ENCODE results near the gene C3orf33. TPM values are rescaled to one million over a fixed set of nuclear protein-coding genes. Genes with fewer than 3 reads are reported as not detected.

C3orf33 gene
- total and polyA plus RNA-seq, 10 donors: 1.5 to 6.0 (median 2.1) TPM

GRCh38 chr3:155730843-155731242, 75.2 kb downstream of the C3orf33 start:
- WGBS, 5 donors: 81 to 100% (median 94%) methylated on average over 1 to 2 of the region's 2 CpGs
- no peak for DNase-seq
- intact Hi-C loops (cut with DNase I; ENCODE audit: low total_unique reads): no loop called here
- no peaks in the 10 kb centered on the region for H3K4me1 ChIP-seq
- no peaks in the 10 kb centered on the region for H3K36me3 ChIP-seq
- no peak overlapping the region for H3K4me3 ChIP-seq
- peaks cover 0 to 31% (median 0%) of the 10 kb centered on the region in 7 donors for H3K27me3 ChIP-seq (replicated peaks in 1 of 7)
- TF ChIP-seq POLR2AphosphoS5 (IDR thresholded peaks at IDR 0.05) (no peak), POLR2A (IDR thresholded peaks at IDR 0.05) (no peak), CTCF (IDR thresholded peaks at IDR 0.05 in 8 of 11, conservative IDR thresholded peaks at IDR 0.05 in 3 of 11) (no peak)
- no peaks in the 10 kb centered on the region for H3K9me3 ChIP-seq
- H3K27ac ChIP-seq: no peak overlapping the region

- intact Hi-C loops (cut with DNase I; ENCODE audit: low total_unique reads): no loop called here
- DNase-seq: no peak
- H3K9me3 ChIP-seq: no peaks in the 10 kb centered on the region
Observed at GRCh38 chr3:155727836-155728235, 78.2 kb downstream of the C3orf33 start.

GRCh38 chr3:155714295-155714718, 91.8 kb downstream of the C3orf33 start:
- Histone ChIP-seq H3K27me3 (replicated peaks in 1 of 7) (no peaks in the 10 kb centered on the region), H3K4me1 (no peaks in the 10 kb centered on the region), H3K4me3 (no peak overlapping the region), H3K9me3 (peaks cover 0 to 29% (median 22%) of the 10 kb centered on the region in 8 donors), H3K36me3 (no peaks in the 10 kb centered on the region), H3K27ac (no peak overlapping the region)
- WGBS, 5 donors: 59 to 83% (median 77%) methylated on average over 5 of the region's 5 CpGs
- no peak for DNase-seq
- intact Hi-C loops (cut with DNase I; ENCODE audit: low total_unique reads): no loop called here
- TF ChIP-seq CTCF (IDR thresholded peaks at IDR 0.05 in 8 of 11, conservative IDR thresholded peaks at IDR 0.05 in 3 of 11) (no peak), POLR2A (IDR thresholded peaks at IDR 0.05) (no peak), POLR2AphosphoS5 (IDR thresholded peaks at IDR 0.05) (no peak)

More at GRCh38 chr3:155727836-155728235, 78.2 kb downstream of the C3orf33 start:
- H3K4me1 ChIP-seq: no peaks in the 10 kb centered on the region
- TF ChIP-seq CTCF (IDR thresholded peaks at IDR 0.05 in 8 of 11, conservative IDR thresholded peaks at IDR 0.05 in 3 of 11) (no peak), POLR2A (IDR thresholded peaks at IDR 0.05) (no peak), POLR2AphosphoS5 (IDR thresholded peaks at IDR 0.05) (no peak)
- no peaks in the 10 kb centered on the region for H3K36me3 ChIP-seq
- no peak overlapping the region for H3K4me3 ChIP-seq
- WGBS, 5 donors: 86 to 95% (median 92%) methylated on average over 3 of the region's 3 CpGs
- no peak overlapping the region for H3K27ac ChIP-seq
- H3K27me3 ChIP-seq (replicated peaks in 1 of 7): peaks cover 0 to 31% (median 0%) of the 10 kb centered on the region in 7 donors

Other genes with a start within 250 kb of the C3orf33 start
- under 1 TPM in 6 of 7 donors, not detected in 1; 0.06 to 0.37 (median 0.23) TPM for gene PLCH1, start 61.2 kb downstream of the C3orf33 start, total RNA-seq
- under 1 TPM; 0.02 to 0.04 (median 0.03) TPM for gene PLCH1, start 61.2 kb downstream of the C3orf33 start, polyA plus RNA-seq
- gene SLC33A1, start 48.1 kb upstream of the C3orf33 start, total RNA-seq: 10 to 100 TPM; 23.4 to 37.4 (median 26.8) TPM
- gene SLC33A1, start 48.1 kb upstream of the C3orf33 start, polyA plus RNA-seq: 1 to 10 TPM; 5.0 to 6.7 (median 6.6) TPM
- 10 to 100 TPM; 32.3 to 47.4 (median 39.8) TPM for gene GMPS, start 64.4 kb upstream of the C3orf33 start, total RNA-seq
- 10 to 100 TPM; 10.8 to 18.1 (median 16.4) TPM for gene GMPS, start 64.4 kb upstream of the C3orf33 start, polyA plus RNA-seq

Data from spleen (tissue), 11 donors.